ENCODE results near the gene KRTAP10-4. TPM values are rescaled to one million over a fixed set of nuclear protein-coding genes. Genes with fewer than 3 reads are reported as not detected.

Gene KRTAP10-4
- total RNA-seq, 1 donor from 2014 or later = not detected

DNA sequence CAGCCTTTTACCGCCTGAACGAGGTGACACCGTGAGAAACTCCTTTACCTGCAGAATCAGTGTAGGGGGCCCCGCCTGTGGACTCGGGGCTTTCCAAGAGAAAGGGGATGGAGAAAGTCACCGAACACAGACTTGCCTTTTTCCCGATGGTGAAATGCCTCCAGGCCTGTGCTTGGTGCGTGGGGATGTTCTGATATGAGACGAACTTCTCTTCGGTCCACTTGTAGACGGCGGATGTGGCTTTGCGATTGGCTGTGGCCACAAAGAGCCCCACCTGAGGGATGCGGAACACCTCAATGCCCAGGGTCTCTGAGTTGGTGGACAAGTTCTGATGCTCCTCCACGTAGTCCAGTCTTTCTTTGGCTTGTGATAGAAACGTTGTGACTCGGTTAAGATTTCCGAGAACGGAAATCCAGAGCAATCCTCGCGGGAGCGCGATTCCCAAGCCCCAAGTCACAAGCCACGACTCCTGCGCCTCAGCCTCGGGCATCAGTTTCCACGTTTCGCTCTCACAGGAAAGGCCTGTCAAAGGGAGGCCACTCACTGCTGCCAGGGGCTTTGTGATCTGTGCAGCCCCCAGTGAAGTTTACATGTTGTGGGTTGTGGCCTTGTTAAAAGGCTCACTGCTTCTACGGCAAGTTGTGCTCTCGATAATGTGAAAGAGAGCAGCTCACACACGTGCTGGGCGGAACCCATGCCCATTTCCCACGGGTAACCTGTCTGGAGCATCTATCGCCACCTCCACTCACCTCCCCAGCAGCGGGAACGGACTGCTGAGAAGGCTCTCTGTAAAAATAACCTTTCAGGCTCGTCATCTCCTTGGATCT, 46.2 kb upstream of the KRTAP10-4 start:
- TF ChIP-seq, protein P1, sequence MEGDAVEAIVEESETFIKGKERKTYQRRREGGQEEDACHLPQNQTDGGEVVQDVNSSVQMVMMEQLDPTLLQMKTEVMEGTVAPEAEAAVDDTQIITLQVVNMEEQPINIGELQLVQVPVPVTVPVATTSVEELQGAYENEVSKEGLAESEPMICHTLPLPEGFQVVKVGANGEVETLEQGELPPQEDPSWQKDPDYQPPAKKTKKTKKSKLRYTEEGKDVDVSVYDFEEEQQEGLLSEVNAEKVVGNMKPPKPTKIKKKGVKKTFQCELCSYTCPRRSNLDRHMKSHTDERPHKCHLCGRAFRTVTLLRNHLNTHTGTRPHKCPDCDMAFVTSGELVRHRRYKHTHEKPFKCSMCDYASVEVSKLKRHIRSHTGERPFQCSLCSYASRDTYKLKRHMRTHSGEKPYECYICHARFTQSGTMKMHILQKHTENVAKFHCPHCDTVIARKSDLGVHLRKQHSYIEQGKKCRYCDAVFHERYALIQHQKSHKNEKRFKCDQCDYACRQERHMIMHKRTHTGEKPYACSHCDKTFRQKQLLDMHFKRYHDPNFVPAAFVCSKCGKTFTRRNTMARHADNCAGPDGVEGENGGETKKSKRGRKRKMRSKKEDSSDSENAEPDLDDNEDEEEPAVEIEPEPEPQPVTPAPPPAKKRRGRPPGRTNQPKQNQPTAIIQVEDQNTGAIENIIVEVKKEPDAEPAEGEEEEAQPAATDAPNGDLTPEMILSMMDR (IDR thresholded peaks at IDR 0.05; ENCODE audit: unreplicated experiment) = no peak
- Mint-ChIP-seq H3K9me3 (ENCODE audit: unreplicated experiment) (no peaks in the 10 kb centered on the region), H3K4me3 (ENCODE audit: unreplicated experiment) (no peak overlapping the region), H3K4me1 (ENCODE audit: unreplicated experiment) (no peaks in the 10 kb centered on the region), H3K27ac (ENCODE audit: unreplicated experiment) (no peak overlapping the region), H3K36me3 (ENCODE audit: low read depth, unreplicated experiment) (peaks cover 5% of the 10 kb centered on the region), H3K27me3 (ENCODE audit: unreplicated experiment) (peaks cover 10% of the 10 kb centered on the region)
- DNase-seq (ENCODE audit: low spot score) = no peak

DNA sequence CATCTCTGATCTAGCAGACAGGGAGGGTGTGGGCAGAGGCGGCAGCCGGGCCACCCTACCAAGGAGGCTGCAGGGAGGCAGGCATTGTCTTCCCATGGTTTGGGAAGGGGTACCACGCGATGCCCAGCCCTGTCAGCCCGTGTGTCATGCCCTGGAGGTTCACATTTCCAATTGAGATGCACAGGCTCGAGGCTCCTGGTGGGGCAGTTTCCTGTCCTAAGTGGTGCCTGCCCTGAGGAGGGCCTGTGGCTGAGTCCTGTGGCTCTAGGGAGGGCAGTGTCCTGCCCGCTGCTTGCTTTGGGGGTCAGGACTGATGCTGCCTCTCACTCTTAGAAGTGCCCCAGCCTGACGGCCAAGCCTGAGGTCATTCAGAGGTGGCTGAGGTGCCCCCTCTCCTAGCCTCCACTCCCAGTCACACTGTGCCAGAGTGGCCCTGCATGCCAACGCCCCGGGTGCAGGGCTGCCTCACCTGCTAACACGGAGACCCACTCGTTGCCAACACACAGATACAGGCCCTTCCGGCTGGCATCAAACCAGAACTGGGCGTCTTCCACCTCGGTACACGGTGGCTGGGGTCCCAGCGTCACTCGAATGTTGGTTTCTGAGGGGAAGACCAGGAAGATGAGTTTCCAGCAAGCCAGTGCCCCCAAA, 45.4 kb upstream of the KRTAP10-4 start:
- no peak overlapping the region for H3K4me3 Mint-ChIP-seq (ENCODE audit: unreplicated experiment)

DNA sequence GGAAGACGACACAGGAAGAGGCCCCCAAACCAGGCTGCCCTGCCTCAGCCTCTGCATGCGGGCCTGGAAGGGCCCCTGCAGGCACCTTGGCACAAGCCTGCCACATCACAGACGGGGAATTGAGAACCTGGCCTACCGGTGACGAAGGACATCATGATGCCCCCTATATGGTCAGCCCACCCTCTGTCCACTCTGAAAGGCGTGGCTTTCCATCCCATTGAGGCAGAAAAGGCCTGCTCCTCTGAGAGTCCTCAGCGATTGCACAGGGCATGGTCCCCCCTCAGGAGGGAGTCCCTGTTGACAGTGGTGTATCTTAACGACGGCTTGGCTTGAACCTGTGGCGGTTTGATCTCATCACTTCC, 44.9 kb upstream of the KRTAP10-4 start:
- Mint-ChIP-seq H3K4me3 (ENCODE audit: unreplicated experiment) (no peak overlapping the region), H3K27me3 (ENCODE audit: unreplicated experiment) (peaks cover 10% of the 10 kb centered on the region), H3K36me3 (ENCODE audit: low read depth, unreplicated experiment) (peaks cover 5% of the 10 kb centered on the region), H3K27ac (ENCODE audit: unreplicated experiment) (no peak overlapping the region), H3K4me1 (ENCODE audit: unreplicated experiment) (no peaks in the 10 kb centered on the region), H3K9me3 (ENCODE audit: unreplicated experiment) (no peaks in the 10 kb centered on the region)
- DNase-seq (ENCODE audit: low spot score) = no peak
- TF ChIP-seq, protein P1 (IDR thresholded peaks at IDR 0.05; ENCODE audit: unreplicated experiment) = no peak

More for the DNA sequence above, 45.4 kb upstream of the KRTAP10-4 start:
- TF ChIP-seq, protein P1 (IDR thresholded peaks at IDR 0.05; ENCODE audit: unreplicated experiment) = no peak
- DNase-seq (ENCODE audit: low spot score) = no peak
- Mint-ChIP-seq H3K9me3 (ENCODE audit: unreplicated experiment) (no peaks in the 10 kb centered on the region), H3K27ac (ENCODE audit: unreplicated experiment) (no peak overlapping the region), H3K36me3 (ENCODE audit: low read depth, unreplicated experiment) (peaks cover 5% of the 10 kb centered on the region), H3K27me3 (ENCODE audit: unreplicated experiment) (peaks cover 10% of the 10 kb centered on the region), H3K4me1 (ENCODE audit: unreplicated experiment) (no peaks in the 10 kb centered on the region)

DNA sequence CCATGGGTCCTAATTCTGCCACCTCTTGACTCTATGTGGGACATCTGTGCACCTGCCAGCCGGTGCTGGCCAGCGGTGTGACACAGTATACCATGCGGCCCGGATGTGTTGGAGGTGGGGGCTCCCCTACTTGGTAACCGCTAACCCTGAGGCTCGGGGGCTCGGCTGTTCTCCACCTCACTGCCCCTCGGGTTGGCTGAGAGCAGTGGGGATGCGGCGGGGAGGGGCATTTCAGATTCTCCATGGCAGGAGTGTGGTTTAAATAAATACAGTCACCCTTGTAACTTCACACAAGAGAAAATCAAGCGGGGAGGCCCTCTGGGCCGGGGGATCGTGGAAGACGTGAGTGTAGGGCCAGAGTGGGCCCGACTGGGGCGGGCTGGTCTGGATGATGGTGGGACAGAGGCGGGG, 44.5 kb upstream of the KRTAP10-4 start:
- no peaks in the 10 kb centered on the region for H3K4me1 Mint-ChIP-seq (ENCODE audit: unreplicated experiment)
- peaks cover 10% of the 10 kb centered on the region for H3K27me3 Mint-ChIP-seq (ENCODE audit: unreplicated experiment)
- peaks cover 5% of the 10 kb centered on the region for H3K36me3 Mint-ChIP-seq (ENCODE audit: low read depth, unreplicated experiment)
- H3K4me3 Mint-ChIP-seq (ENCODE audit: unreplicated experiment) = no peak overlapping the region
- TF ChIP-seq, protein P1 (IDR thresholded peaks at IDR 0.05; ENCODE audit: unreplicated experiment) = no peak
- H3K27ac Mint-ChIP-seq (ENCODE audit: unreplicated experiment) = no peak overlapping the region
- no peak for DNase-seq (ENCODE audit: low spot score)
- no peaks in the 10 kb centered on the region for H3K9me3 Mint-ChIP-seq (ENCODE audit: unreplicated experiment)
